ENCODE results near the gene UBQLN3. TPM values are rescaled to one million over a fixed set of nuclear protein-coding genes. Genes with fewer than 3 reads are reported as not detected.

Gene UBQLN3
- total and polyA plus RNA-seq, 10 donors = 0.29 to 3.7 (median 0.52) TPM; not detected in 3

DNA sequence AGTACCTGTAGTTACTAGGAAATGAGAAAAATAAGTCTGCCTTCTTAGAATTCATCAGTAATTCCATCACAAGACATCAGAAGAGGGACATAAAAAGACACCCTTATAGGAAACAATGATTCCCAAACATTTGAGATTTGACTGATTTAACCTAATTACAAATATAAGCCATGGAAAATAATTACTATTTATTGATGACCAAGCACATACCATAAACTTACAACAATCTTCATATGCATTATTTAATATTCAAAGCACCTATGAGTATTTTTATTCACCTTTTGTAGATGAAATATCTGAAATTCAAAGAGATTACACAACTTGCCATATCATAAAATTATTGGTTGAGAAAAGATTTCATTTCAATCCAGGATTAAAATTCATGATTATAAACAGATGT, 35.8 kb downstream of the UBQLN3 start:
- Histone ChIP-seq H3K4me3 (no peak overlapping the region), H3K36me3 (no peaks in the 10 kb centered on the region), H3K27me3 (replicated peaks in 1 of 7) (peaks cover 0 to 3% (median 0%) of the 10 kb centered on the region in 7 donors), H3K9me3 (no peaks in the 10 kb centered on the region), H3K27ac (no peak overlapping the region), H3K4me1 (no peaks in the 10 kb centered on the region)
- no peak for DNase-seq
- intact Hi-C loops (cut with DNase I; ENCODE audit: low total_unique reads) = no loop called here
- TF ChIP-seq POLR2A (IDR thresholded peaks at IDR 0.05) = no peak
- TF ChIP-seq, protein P1, sequence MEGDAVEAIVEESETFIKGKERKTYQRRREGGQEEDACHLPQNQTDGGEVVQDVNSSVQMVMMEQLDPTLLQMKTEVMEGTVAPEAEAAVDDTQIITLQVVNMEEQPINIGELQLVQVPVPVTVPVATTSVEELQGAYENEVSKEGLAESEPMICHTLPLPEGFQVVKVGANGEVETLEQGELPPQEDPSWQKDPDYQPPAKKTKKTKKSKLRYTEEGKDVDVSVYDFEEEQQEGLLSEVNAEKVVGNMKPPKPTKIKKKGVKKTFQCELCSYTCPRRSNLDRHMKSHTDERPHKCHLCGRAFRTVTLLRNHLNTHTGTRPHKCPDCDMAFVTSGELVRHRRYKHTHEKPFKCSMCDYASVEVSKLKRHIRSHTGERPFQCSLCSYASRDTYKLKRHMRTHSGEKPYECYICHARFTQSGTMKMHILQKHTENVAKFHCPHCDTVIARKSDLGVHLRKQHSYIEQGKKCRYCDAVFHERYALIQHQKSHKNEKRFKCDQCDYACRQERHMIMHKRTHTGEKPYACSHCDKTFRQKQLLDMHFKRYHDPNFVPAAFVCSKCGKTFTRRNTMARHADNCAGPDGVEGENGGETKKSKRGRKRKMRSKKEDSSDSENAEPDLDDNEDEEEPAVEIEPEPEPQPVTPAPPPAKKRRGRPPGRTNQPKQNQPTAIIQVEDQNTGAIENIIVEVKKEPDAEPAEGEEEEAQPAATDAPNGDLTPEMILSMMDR (IDR thresholded peaks at IDR 0.05 in 8 of 11, conservative IDR thresholded peaks at IDR 0.05 in 3 of 11) = no peak
- no peak for TF ChIP-seq POLR2AphosphoS5 (IDR thresholded peaks at IDR 0.05)

DNA sequence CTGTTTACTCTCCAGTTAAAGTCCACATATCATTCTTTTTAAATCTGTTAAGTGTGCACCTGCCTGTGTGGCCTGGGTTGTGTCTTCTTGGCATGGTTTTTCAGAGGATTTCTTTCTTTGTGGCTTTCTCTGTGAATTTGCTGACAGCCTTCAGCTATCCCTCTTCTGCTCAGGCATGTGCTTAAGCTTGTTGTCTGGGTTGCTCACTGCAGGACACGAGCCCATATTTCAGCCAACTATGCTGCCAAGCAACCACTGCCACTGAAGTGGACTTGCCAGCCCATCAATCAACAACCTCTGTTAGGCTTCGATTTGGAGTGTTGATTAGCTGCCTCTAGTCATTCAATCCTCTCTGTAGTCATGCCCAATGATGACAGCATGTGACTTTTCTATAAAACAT, 42.2 kb downstream of the UBQLN3 start:
- intact Hi-C loops (cut with DNase I; ENCODE audit: low total_unique reads) = no loop called here
- H3K27ac ChIP-seq = no peak overlapping the region
- no peaks in the 10 kb centered on the region for H3K9me3 ChIP-seq
- no peaks in the 10 kb centered on the region for H3K36me3 ChIP-seq
- peaks cover 0 to 3% (median 0%) of the 10 kb centered on the region in 7 donors for H3K27me3 ChIP-seq (replicated peaks in 1 of 7)
- WGBS, 5 donors = 49 to 84% (median 73%) methylated on average over 2 of the region's 2 CpGs
- DNase-seq = no peak
- H3K4me3 ChIP-seq = no peak overlapping the region
- TF ChIP-seq POLR2A (IDR thresholded peaks at IDR 0.05) = no peak
- TF ChIP-seq POLR2AphosphoS5 (IDR thresholded peaks at IDR 0.05) = no peak
- TF ChIP-seq, protein P1 (IDR thresholded peaks at IDR 0.05 in 8 of 11, conservative IDR thresholded peaks at IDR 0.05 in 3 of 11) = no peak
- no peaks in the 10 kb centered on the region for H3K4me1 ChIP-seq

DNA sequence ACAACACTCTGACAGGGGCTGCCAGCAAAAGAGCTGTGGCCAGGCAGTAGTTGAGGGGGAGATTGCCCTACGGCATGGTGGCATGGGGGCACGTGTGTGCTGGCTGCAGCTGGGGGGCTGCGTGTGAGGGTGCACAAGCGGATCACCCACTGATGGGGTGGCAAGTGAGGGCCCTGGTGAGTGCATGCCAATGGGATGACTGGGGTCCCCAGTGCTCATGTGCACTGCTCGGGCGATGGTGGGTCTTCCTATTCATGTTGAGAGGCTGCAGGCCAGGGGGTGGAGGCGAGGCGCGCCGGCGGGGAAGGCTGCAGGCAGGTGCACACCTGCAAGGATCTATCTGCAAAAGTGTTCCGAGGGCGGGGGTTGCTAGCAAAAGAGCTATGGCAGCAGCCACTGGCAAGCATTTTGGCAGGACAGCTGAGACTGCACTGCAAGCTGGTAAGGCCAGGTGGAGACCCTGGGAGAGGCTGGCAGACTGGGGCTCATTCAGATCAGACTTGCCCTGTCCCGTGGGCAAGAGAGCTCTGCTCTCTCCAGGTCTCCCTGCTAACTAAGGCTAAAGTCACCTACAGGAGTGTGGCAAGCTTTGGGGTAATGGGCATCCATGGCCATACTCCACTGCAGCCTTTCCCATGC, 48.7 kb downstream of the UBQLN3 start:
- DNase-seq = no peak

More for the DNA sequence above, 48.7 kb downstream of the UBQLN3 start:
- Histone ChIP-seq H3K36me3 (no peaks in the 10 kb centered on the region), H3K27me3 (replicated peaks in 1 of 7) (no peaks in the 10 kb centered on the region), H3K4me3 (no peak overlapping the region), H3K4me1 (no peaks in the 10 kb centered on the region), H3K27ac (no peak overlapping the region), H3K9me3 (no peaks in the 10 kb centered on the region)
- TF ChIP-seq POLR2A (IDR thresholded peaks at IDR 0.05) (no peak), POLR2AphosphoS5 (IDR thresholded peaks at IDR 0.05) (no peak)
- TF ChIP-seq, protein P1 (IDR thresholded peaks at IDR 0.05 in 8 of 11, conservative IDR thresholded peaks at IDR 0.05 in 3 of 11) = no peak
- intact Hi-C loops (cut with DNase I; ENCODE audit: low total_unique reads) = no loop called here
- 89 to 91% (median 90%) methylated on average over 14 of the region's 14 CpGs for WGBS, 5 donors

Other genes with a start within 250 kb of the UBQLN3 start
- 1 to 10 TPM in 1 of 7 donors, under 1 TPM in 1, not detected in 5; 0.64 to 1.8 TPM for gene HBE1, start 240.0 kb downstream of the UBQLN3 start, total RNA-seq
- under 1 TPM; 0.21 to 0.37 (median 0.32) TPM for gene HBE1, start 240.0 kb downstream of the UBQLN3 start, polyA plus RNA-seq
- not detected for gene OR51B4, start 208.0 kb downstream of the UBQLN3 start, total RNA-seq
- gene OR51B4, start 208.0 kb downstream of the UBQLN3 start, polyA plus RNA-seq = not detected
- gene OR51B2, start 185.7 kb downstream of the UBQLN3 start, total RNA-seq = not detected
- not detected for gene OR51B2, start 185.7 kb downstream of the UBQLN3 start, polyA plus RNA-seq
- gene OR51B5, start 166.4 kb downstream of the UBQLN3 start, total RNA-seq = 1 to 10 TPM in 3 of 7 donors, under 1 TPM in 4; 0.44 to 3.0 (median 0.89) TPM
- gene OR51B5, start 166.4 kb downstream of the UBQLN3 start, polyA plus RNA-seq = not detected
- not detected for gene OR51B6, start 158.4 kb downstream of the UBQLN3 start, total RNA-seq
- gene OR51B6, start 158.4 kb downstream of the UBQLN3 start, polyA plus RNA-seq = not detected
- gene OR51M1, start 126.1 kb downstream of the UBQLN3 start, total RNA-seq = not detected
- not detected for gene OR51M1, start 126.1 kb downstream of the UBQLN3 start, polyA plus RNA-seq
- gene OR51Q1, start 87.8 kb downstream of the UBQLN3 start, total RNA-seq = not detected
- gene OR51Q1, start 87.8 kb downstream of the UBQLN3 start, polyA plus RNA-seq = not detected
- gene OR51I1, start 68.4 kb downstream of the UBQLN3 start, total RNA-seq = under 1 TPM in 2 of 7 donors, not detected in 5; 0.40 to 0.73 TPM
- gene OR51I1, start 68.4 kb downstream of the UBQLN3 start, polyA plus RNA-seq = not detected
- not detected for gene OR51I2, start 60.6 kb downstream of the UBQLN3 start, total RNA-seq
- gene OR51I2, start 60.6 kb downstream of the UBQLN3 start, polyA plus RNA-seq = not detected
- gene OR52D1, start 21.3 kb downstream of the UBQLN3 start, total RNA-seq = not detected
- not detected for gene OR52D1, start 21.3 kb downstream of the UBQLN3 start, polyA plus RNA-seq
- gene UBQLNL, start 6.7 kb upstream of the UBQLN3 start, total RNA-seq = 1 to 10 TPM in 4 of 7 donors, under 1 TPM in 3; 0.87 to 2.3 (median 1.1) TPM
- gene UBQLNL, start 6.7 kb upstream of the UBQLN3 start, polyA plus RNA-seq = under 1 TPM; 0.33 to 0.93 (median 0.74) TPM
- gene OR52H1, start 38.6 kb upstream of the UBQLN3 start, total RNA-seq = 1 to 10 TPM in 3 of 7 donors, under 1 TPM in 4; 0.27 to 3.3 (median 0.80) TPM
- gene OR52H1, start 38.6 kb upstream of the UBQLN3 start, polyA plus RNA-seq = not detected
- not detected for gene OR52B6, start 70.9 kb upstream of the UBQLN3 start, total RNA-seq
- gene OR52B6, start 70.9 kb upstream of the UBQLN3 start, polyA plus RNA-seq = not detected
- 1 to 10 TPM; 1.4 to 6.1 (median 4.3) TPM for gene TRIM6, start 86.7 kb upstream of the UBQLN3 start, total RNA-seq
- 1 to 10 TPM in 2 of 3 donors, under 1 TPM in 1; 0.72 to 2.7 (median 1.1) TPM for gene TRIM6, start 86.7 kb upstream of the UBQLN3 start, polyA plus RNA-seq
- gene TRIM34, start 115.0 kb upstream of the UBQLN3 start, total RNA-seq = 10 to 100 TPM; 13.7 to 21.8 (median 17.7) TPM
- gene TRIM34, start 115.0 kb upstream of the UBQLN3 start, polyA plus RNA-seq = 10 to 100 TPM in 2 of 3 donors, 1 to 10 TPM in 1; 9.5 to 14.0 (median 10.5) TPM
- 10 to 100 TPM; 31.1 to 44.3 (median 34.2) TPM for gene TRIM5, start 175.1 kb upstream of the UBQLN3 start, total RNA-seq
- gene TRIM5, start 175.1 kb upstream of the UBQLN3 start, polyA plus RNA-seq = 10 to 100 TPM in 1 of 3 donors, 1 to 10 TPM in 2; 7.8 to 13.6 (median 9.0) TPM
- gene TRIM22, start 179.8 kb upstream of the UBQLN3 start, total RNA-seq = 100 to 1,000 TPM; 232 to 336 (median 282) TPM
- 100 to 1,000 TPM; 152 to 169 (median 162) TPM for gene TRIM22, start 179.8 kb upstream of the UBQLN3 start, polyA plus RNA-seq
- 1 to 10 TPM in 4 of 7 donors, under 1 TPM in 3; 0.27 to 1.8 (median 1.0) TPM for gene OR56B1, start 226.5 kb upstream of the UBQLN3 start, total RNA-seq
- gene OR56B1, start 226.5 kb upstream of the UBQLN3 start, polyA plus RNA-seq = under 1 TPM; 0.06 to 0.11 (median 0.08) TPM
- 1 to 10 TPM in 6 of 7 donors, under 1 TPM in 1; 0.91 to 6.0 (median 1.6) TPM for gene OR52N4, start 244.3 kb upstream of the UBQLN3 start, total RNA-seq
- 1 to 10 TPM in 2 of 3 donors, under 1 TPM in 1; 0.99 to 3.7 (median 1.1) TPM for gene OR52N4, start 244.3 kb upstream of the UBQLN3 start, polyA plus RNA-seq